LNCAP (cell line): ENCODE data around the gene HMGB4.

ENCODE experiments used
- TF ChIP-seq, protein P1 (sequence below): fragments of 450-650 bp; IDR thresholded peaks from 2 replicates; pipeline ENCODE4 v1.5.1; 2017; ENCODE audit warnings: mild to moderate bottlenecking

Gene HMGB4

DNA sequence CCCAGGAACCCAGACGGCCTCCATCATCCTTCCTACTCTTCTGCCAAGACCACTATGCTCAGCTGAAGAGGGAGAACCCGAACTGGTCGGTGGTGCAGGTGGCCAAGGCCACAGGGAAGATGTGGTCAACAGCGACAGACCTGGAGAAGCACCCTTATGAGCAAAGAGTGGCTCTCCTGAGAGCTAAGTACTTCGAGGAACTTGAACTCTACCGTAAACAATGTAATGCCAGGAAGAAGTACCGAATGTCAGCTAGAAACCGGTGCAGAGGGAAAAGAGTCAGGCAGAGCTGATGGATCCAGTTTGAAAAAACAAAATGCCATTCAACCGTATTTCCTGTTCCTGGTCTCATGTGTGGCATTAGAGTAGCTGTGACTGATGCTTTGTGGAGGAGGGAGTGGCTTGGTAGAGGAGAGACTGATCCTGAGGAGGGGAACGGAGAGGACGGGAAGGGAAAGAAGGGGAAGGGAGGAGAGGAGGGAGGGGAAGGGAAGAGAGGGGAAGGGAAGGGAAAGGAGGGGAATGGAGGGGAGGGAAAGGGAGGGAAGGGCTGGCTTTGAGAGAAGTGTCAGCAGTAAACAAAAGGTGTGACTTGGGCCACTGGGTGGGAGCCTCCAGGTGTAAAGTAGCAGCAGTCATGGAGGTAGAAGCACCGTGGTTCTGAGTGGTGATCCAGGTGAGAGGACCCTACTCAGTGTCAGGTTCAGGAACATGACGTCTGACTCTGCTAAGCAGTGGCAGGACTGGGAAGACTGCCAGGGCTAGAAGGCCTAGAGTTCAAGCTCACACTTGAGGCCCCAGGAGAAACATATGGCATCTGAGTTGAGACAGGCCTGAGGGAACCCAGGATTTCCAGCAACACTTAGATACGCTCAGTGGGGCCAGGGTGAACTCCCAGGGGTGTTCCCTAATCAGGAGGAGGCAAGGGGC lies 846 bp downstream of the HMGB4 start:
- TF ChIP-seq, protein P1, sequence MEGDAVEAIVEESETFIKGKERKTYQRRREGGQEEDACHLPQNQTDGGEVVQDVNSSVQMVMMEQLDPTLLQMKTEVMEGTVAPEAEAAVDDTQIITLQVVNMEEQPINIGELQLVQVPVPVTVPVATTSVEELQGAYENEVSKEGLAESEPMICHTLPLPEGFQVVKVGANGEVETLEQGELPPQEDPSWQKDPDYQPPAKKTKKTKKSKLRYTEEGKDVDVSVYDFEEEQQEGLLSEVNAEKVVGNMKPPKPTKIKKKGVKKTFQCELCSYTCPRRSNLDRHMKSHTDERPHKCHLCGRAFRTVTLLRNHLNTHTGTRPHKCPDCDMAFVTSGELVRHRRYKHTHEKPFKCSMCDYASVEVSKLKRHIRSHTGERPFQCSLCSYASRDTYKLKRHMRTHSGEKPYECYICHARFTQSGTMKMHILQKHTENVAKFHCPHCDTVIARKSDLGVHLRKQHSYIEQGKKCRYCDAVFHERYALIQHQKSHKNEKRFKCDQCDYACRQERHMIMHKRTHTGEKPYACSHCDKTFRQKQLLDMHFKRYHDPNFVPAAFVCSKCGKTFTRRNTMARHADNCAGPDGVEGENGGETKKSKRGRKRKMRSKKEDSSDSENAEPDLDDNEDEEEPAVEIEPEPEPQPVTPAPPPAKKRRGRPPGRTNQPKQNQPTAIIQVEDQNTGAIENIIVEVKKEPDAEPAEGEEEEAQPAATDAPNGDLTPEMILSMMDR = no peak

DNA sequence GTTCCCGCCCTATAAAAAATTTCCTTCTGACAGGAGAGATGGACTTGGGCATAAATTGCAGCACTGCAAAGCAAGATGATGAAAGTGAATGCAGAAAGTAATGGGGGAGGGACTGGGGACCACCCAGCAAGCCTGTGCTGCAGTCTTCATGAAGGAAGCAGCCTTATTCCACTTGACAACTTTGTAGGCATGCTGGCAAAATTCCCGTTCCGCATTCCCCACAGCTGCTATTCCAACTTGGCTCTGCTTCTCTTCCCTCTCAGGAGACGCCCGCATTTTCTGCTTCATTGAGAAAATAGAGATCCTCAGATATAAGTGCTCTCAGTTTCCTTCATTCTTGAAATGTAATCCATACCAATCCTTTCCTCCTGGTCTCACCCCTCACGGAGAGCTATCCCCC lies 2.4 kb downstream of the HMGB4 start:
- TF ChIP-seq, protein P1 = no peak

DNA sequence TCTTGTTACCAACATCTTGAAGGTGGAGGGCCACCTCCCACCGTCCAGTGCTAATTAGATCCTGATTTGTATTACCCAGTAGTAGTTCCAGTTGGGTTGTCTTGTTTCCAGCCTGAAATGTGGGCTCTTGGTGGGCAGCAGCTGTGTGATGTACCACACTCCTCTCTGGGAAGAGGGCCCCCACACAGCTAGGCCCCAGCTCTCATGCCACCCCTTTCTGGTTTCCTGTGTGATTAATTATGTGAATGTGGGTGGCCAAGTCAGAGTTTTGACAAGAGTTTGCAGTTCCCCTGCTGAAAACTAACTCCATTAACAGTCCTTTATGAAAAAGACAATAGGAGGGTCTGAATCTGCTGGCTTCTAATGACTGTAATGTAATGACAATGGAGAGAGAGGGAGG lies 3.8 kb downstream of the HMGB4 start:
- TF ChIP-seq, protein P1 = no peak

DNA sequence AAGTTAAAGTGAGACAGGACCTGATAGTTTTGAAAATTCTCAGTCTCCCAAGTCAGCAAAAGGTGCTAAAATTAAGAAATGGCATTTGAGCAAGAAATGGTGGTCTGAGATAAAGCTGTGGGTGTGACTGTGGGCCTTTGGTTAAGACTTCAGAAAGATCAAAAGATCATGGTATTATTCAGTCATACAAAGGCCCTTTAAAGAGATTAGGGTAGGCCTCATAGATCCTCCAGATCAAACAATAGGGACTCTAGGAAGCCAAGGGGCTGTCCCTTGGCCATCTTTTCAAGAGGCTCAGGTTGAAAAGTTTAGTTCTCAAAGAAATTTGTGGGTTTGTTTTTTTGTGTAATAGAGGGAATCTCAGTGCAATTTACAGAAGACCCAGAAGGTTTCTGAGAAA lies 8.4 kb downstream of the HMGB4 start:
- TF ChIP-seq, protein P1 = no peak

DNA sequence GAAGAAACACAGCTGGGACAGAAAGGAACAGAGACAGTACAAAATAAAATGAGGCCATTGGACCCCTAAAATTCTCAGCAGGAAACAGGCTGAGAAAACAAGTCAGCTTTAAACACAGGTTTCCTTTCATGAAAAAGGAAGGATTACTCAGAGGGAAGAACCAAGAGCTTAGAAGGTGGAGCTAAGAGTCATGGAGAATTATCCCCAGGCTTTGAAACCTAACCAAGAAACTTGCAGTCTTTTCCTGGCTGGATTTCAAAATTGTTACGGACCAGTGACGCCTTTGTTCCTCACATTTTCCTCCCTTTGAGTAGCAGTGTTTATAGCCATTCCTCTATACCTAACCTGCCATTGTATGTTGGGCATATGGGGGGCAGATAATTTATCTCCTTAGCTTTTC lies 8.8 kb downstream of the HMGB4 start:
- TF ChIP-seq, protein P1 = no peak

DNA sequence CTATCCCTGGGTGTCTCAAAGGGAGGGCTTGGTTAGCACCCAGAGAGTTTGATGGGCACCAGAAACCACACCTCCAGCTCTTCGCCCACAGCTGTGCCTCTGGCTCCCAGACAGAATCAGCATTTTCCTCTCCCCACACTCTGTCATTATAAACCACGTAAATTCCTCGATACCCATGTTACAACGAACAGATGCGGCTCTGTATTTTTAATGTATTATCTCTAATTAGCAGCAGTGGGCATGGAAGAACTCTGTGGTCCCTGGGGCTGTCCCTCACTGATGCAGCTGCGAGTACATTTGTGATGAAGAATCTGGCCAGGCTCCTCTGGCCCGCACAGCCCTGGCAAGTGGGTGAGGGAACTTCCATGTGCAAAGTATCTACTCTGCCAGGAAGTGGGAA lies 10.8 kb downstream of the HMGB4 start:
- TF ChIP-seq, protein P1 = no peak

DNA sequence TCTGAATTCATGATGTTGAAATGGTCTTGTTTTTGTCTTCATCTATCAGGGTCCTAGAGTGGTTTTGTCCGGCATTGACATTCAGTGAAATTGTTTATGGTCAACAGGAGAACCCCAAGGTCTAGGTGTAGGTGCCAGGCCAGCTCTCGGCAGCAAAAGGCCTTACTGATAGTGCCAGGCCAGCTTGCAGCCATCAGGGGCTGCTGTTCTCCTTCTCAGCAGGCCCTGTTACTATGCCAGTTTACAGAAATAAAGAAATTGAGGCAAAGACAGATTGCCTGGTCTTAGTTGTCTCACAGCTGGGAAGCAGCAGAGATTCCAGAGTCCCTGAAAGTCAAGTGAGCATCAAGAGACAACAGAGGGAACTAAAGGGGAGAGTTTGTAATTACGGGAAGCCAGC lies 12.0 kb downstream of the HMGB4 start:
- TF ChIP-seq, protein P1 = no peak
